GM23338 (cell line): ENCODE data around the gene SH3TC2. TPM values are rescaled to one million over a fixed set of nuclear protein-coding genes. Genes with fewer than 3 reads are reported as not detected.
A peak's percentile ranks its signal among the peaks of the same experiment; 100 is the strongest.

Source experiments
- ATAC-seq: fragments of 200-7000 bp; cut with Tn5 transposase; 3 replicates; pipeline ENCODE4 v1.9.1; 2020
- DNase-seq: peaks from one replicate; pipeline ENCODE4 v3.0.0-alpha.2; 2015; ENCODE audit warnings: low spot score
- H2AFZ ChIP-seq: fragments of 200-600 bp; sonication (generic); 2 replicates; pipeline ENCODE4 v1.8.0; 2016; ENCODE audit warnings: antibody characterized with exemption, mild to moderate bottlenecking, moderate library complexity
- H3F3A ChIP-seq: fragments of 200-600 bp; sonication (generic); replicated peaks from 2 replicates; pipeline ENCODE4 v1.8.0; 2017; ENCODE audit warnings: antibody characterized with exemption, mixed run types, low read depth
- H3K27ac ChIP-seq: fragments of 200-600 bp; sonication (generic); 2 replicates; pipeline ENCODE4 v1.6.1; 2016; ENCODE audit warnings: low read depth
- H3K27me3 ChIP-seq: fragments of 200-600 bp; sonication (generic); 2 replicates; pipeline ENCODE4 v1.8.0; 2016; ENCODE audit warnings: mild to moderate bottlenecking, mixed run types, moderate library complexity; ENCODE audit not compliant: insufficient read depth
- H3K36me3 ChIP-seq: fragments of 200-600 bp; sonication (generic); 2 replicates; pipeline ENCODE4 v1.8.0; 2016; ENCODE audit warnings: mild to moderate bottlenecking; ENCODE audit not compliant: insufficient read depth
- H3K4me1 ChIP-seq: fragments of 200-600 bp; sonication (generic); 2 replicates; pipeline ENCODE4 v1.8.0; 2016; ENCODE audit warnings: mild to moderate bottlenecking, moderate library complexity; ENCODE audit not compliant: insufficient read depth
- H3K4me2 ChIP-seq: fragments of 200-600 bp; sonication (generic); 2 replicates; pipeline ENCODE4 v1.7.1; 2017; ENCODE audit warnings: mixed run types
- H3K4me3 ChIP-seq: fragments of 200-600 bp; sonication (generic); 2 replicates; pipeline ENCODE4 v1.6.1; 2016; ENCODE audit warnings: mixed run types
- H3K79me2 ChIP-seq: fragments of 200-600 bp; sonication (generic); replicated peaks from 2 replicates; pipeline ENCODE4 v1.8.0; 2017; ENCODE audit warnings: mild to moderate bottlenecking; ENCODE audit not compliant: insufficient read depth
- H3K9me2 ChIP-seq: fragments of 200-600 bp; sonication (generic); 2 replicates; pipeline ENCODE4 v1.8.0; 2017; ENCODE audit not compliant: insufficient read depth
- H4K20me1 ChIP-seq: fragments of 200-600 bp; sonication (generic); replicated peaks from 2 replicates; pipeline ENCODE4 v1.8.0; 2017; ENCODE audit warnings: mild to moderate bottlenecking; ENCODE audit not compliant: insufficient read depth
- H3K27ac Mint-ChIP-seq: 2 replicates; pipeline ENCODE4 v1.8.0; 2020; ENCODE audit warnings: inconsistent platforms, mild to moderate bottlenecking, moderate library complexity, mixed read lengths
- H3K27me3 Mint-ChIP-seq: 3 replicates; pipeline ENCODE4 v1.8.0; 2022; ENCODE audit warnings: low read depth, mild to moderate bottlenecking, moderate library complexity, mixed read lengths, inconsistent platforms; ENCODE audit not compliant: insufficient read depth, poor library complexity
- H3K36me3 Mint-ChIP-seq: 3 replicates; pipeline ENCODE4 v1.8.0; 2021; ENCODE audit warnings: low read depth, mild to moderate bottlenecking, inconsistent platforms, moderate library complexity, mixed read lengths
- H3K4me1 Mint-ChIP-seq: 3 replicates; pipeline ENCODE4 v1.8.0; 2020; ENCODE audit warnings: mild to moderate bottlenecking, inconsistent platforms, mixed read lengths
- H3K4me3 Mint-ChIP-seq: 3 replicates; pipeline ENCODE4 v1.8.0; 2021; ENCODE audit warnings: moderate library complexity, mild to moderate bottlenecking, inconsistent platforms, mixed read lengths
- H3K9me3 Mint-ChIP-seq: 3 replicates; pipeline ENCODE4 v1.8.0; 2020; ENCODE audit warnings: moderate library complexity, mild to moderate bottlenecking, inconsistent platforms, mixed read lengths
- CTCF ChIP-seq, 2 experiments: fragments of 200-600 bp in 1 of 2; sonication (generic) in 1 of 2; conservative IDR thresholded peaks; 2 replicates each; pipeline versions ENCODE4 v1.5.1 to v1.6.1; 2016 to 2017; ENCODE audit warnings: antibody characterized with exemption in 2 of 2, low read depth in 2 of 2, mild to moderate bottlenecking in 2 of 2, moderate library complexity in 1 of 2
- EZH2 ChIP-seq: fragments of 200-600 bp; sonication (generic); IDR thresholded peaks from one replicate; pipeline ENCODE4 v1.8.0; 2017; ENCODE audit warnings: antibody characterized with exemption, mild to moderate bottlenecking, low read depth; ENCODE audit not compliant: unreplicated experiment
- JUNB ChIP-seq: IDR thresholded peaks from one replicate; pipeline ENCODE4 v1.6.1; 2016; ENCODE audit warnings: antibody characterized with exemption; ENCODE audit not compliant: unreplicated experiment
- ZNF462 ChIP-seq: fragments of 250-450 bp; sonication (Bioruptor Pico); IDR thresholded peaks from 2 replicates; pipeline ENCODE4 v1.5.0; 2020; ENCODE audit warnings: mild to moderate bottlenecking, moderate library complexity
- polyA plus RNA-seq: library from polyadenylated mRNA; unstranded; fragments of >200 nt; fragmentation: Nextera tagmentation; extraction: Ambion mirVana; gene quantifications from 2 replicates; pipeline ENCODE4 v1.2.1, GENCODE V29; 2016
- total RNA-seq: library from RNA; depleted of rRNA; stranded (reverse); fragments of >200 nt; shearing (Covaris generic); gene quantifications from 2 replicates; pipeline ENCODE4 v1.2.3, GENCODE V29; 2014

SH3TC2 gene
- total and polyA plus RNA-seq, 2 experiments from 2014 or later = 0.10 to 0.17 TPM

- peaks cover 9% of the 10 kb centered on the region for H3K4me1 ChIP-seq
- H3K4me2 ChIP-seq = no peak overlapping the region
- no peaks in the 10 kb centered on the region for H3K36me3 ChIP-seq
- Mint-ChIP-seq H3K4me3 (no peak overlapping the region), H3K27me3 (peaks cover 2% of the 10 kb centered on the region), H3K27ac (no peak overlapping the region), H3K4me1 (peaks cover 19% of the 10 kb centered on the region), H3K9me3 (no peaks in the 10 kb centered on the region), H3K36me3 (no peaks in the 10 kb centered on the region)
- no peaks in the 10 kb centered on the region for H3K27me3 ChIP-seq
- H3F3A ChIP-seq = no peaks in the 10 kb centered on the region
- H3K4me3 ChIP-seq = no peak overlapping the region
- DNase-seq = peak; percentile 27
- H3K79me2 ChIP-seq = no peaks in the 10 kb centered on the region
- H3K9me2 ChIP-seq = no peaks in the 10 kb centered on the region
- no peak overlapping the region for H3K27ac ChIP-seq
- TF ChIP-seq JUNB (no peak), ZNF462 (peak; percentile 91), EZH2 (no peak)
- H2AFZ ChIP-seq = no peak overlapping the region
- ATAC-seq = peak; percentile 62
- H4K20me1 ChIP-seq = 0 out of 2 replicates have a peak, but pooled peaks cover 3% of the 10 kb centered on the region
These were observed 92.6 kb downstream of the SH3TC2 start for GRCh38 chr5:148970228-148970627.

- Mint-ChIP-seq H3K27me3 (peaks cover 2% of the 10 kb centered on the region), H3K9me3 (no peaks in the 10 kb centered on the region), H3K4me3 (no peak overlapping the region), H3K27ac (no peak overlapping the region), H3K4me1 (peaks cover 19% of the 10 kb centered on the region), H3K36me3 (no peaks in the 10 kb centered on the region)
- Histone ChIP-seq H3F3A (no peaks in the 10 kb centered on the region), H3K4me1 (peaks cover 9% of the 10 kb centered on the region), H3K9me2 (no peaks in the 10 kb centered on the region), H3K36me3 (no peaks in the 10 kb centered on the region), H3K27ac (no peak overlapping the region), H4K20me1 (0 out of 2 replicates have a peak, but pooled peaks cover 3% of the 10 kb centered on the region), H3K27me3 (no peaks in the 10 kb centered on the region), H3K4me2 (no peak overlapping the region), H2AFZ (0 out of 2 replicates have a peak overlapping the region, but pooled peaks have one; percentile 9), H3K79me2 (no peaks in the 10 kb centered on the region), H3K4me3 (no peak overlapping the region)
- ATAC-seq = 0 out of 3 replicates have a peak, but pooled peaks have one; percentile 28
- DNase-seq = no peak
- TF ChIP-seq JUNB (no peak), CTCF (conservative IDR thresholded peaks at IDR 0.05; ENCODE audit: low read depth in 2 of 2) (peak; percentile 10 to 43; a peak in 2 of 4 replicates)
These were observed 93.6 kb downstream of the SH3TC2 start for GRCh38 chr5:148969291-148969690.
